Endothelial cell of umbilical vein (primary cell): ENCODE results near the gene RBM47. TPM values are rescaled to one million over a fixed set of nuclear protein-coding genes. Genes with fewer than 3 reads are reported as not detected.

Experiments used
- BruUV-seq: library from RNA; stranded (reverse); fragments of 400-500 nt; replicated peaks from 2 replicates; lab custom pipeline; 2021; lab: Mats Ljungman, UMichigan
- CTCF ChIA-PET: fragments of 300-600, 350-600 bp; sonication (Branson Sonifier 250); formaldehyde crosslinking; loops from one replicate; lab custom pipeline; 2021; ENCODE audit warnings: antibody characterized with exemption, inconsistent platforms; lab: Charles Lee
- POLR2A ChIA-PET: fragments of 300-600, 350-600 bp; sonication (Branson Sonifier 250); formaldehyde crosslinking; loops from one replicate; lab custom pipeline; 2021; ENCODE audit warnings: antibody characterized with exemption, inconsistent platforms; lab: Charles Lee
- DNase-seq: peaks from one replicate; pipeline ENCODE4 v3.0.0-alpha.2; 2011; ENCODE audit warnings: low read depth, low spot score
- FAIRE-seq: peaks from 2 replicates; lab custom pipeline; 2011; peaks lifted over from hg19 to GRCh38; lab: Jason Lieb, UNC
- H2AFZ ChIP-seq: 2 replicates; pipeline ENCODE4 v1.6.0; 2012; ENCODE audit warnings: low read depth, low read length, control low read depth, inconsistent platforms
- H3K27ac ChIP-seq: 2 replicates; pipeline ENCODE4 v1.5.1; 2011; ENCODE audit warnings: low read depth, mild to moderate bottlenecking, control low read depth, low read length, moderate library complexity; ENCODE audit not compliant: insufficient read depth
- H3K27me3 ChIP-seq, 2 experiments: 2 replicates each; pipeline versions ENCODE4 v1.6.0 to v1.6.1; 2011; ENCODE audit warnings: low read length in 2 of 2, mixed read lengths in 1 of 2; ENCODE audit not compliant: control insufficient read depth in 2 of 2, insufficient read depth in 2 of 2
- H3K36me3 ChIP-seq, 2 experiments: 2 replicates in 1 of 2; 3 replicates in 1 of 2; pipeline ENCODE4 v1.5.1; 2011; ENCODE audit warnings: low read length in 2 of 2, mild to moderate bottlenecking in 1 of 2, moderate library complexity in 1 of 2; ENCODE audit not compliant: control insufficient read depth in 2 of 2, insufficient read depth in 2 of 2; ENCODE audit errors: extremely low read depth in 1 of 2
- H3K4me1 ChIP-seq: 3 replicates; pipeline ENCODE4 v1.5.1; 2011; ENCODE audit warnings: mild to moderate bottlenecking, low read length; ENCODE audit not compliant: control insufficient read depth, insufficient read depth; ENCODE audit errors: extremely low read depth
- H3K4me2 ChIP-seq: 2 replicates; pipeline ENCODE4 v1.6.1; 2011; ENCODE audit warnings: low read length, control low read depth, mixed read lengths; ENCODE audit not compliant: insufficient read depth
- H3K4me3 ChIP-seq, 3 experiments: fragments of 200-600 bp in 1 of 3; sonication (generic), shearing (Covaris generic) in 1 of 3; replicated peaks in 1 of 3; 2 replicates each; pipeline ENCODE4 v1.5.1; 2011 to 2016; ENCODE audit warnings: control low read depth in 3 of 3, low read length in 3 of 3, mild to moderate bottlenecking in 2 of 3, inconsistent platforms in 1 of 3, low read depth in 1 of 3, moderate library complexity in 1 of 3; ENCODE audit not compliant: insufficient read depth in 1 of 3
- H3K79me2 ChIP-seq: 2 replicates; pipeline ENCODE4 v1.6.0; 2012; ENCODE audit warnings: low read length, inconsistent platforms; ENCODE audit not compliant: control insufficient read depth, insufficient read depth
- H3K9ac ChIP-seq: replicated peaks from 2 replicates; pipeline ENCODE3; 2011; ENCODE audit warnings: low read length, control low read depth; ENCODE audit not compliant: insufficient read depth; ENCODE audit errors: extremely low read depth
- H3K9me1 ChIP-seq: replicated peaks from 3 replicates; pipeline ENCODE4 v1.6.0; 2011; ENCODE audit warnings: mild to moderate bottlenecking, low read length; ENCODE audit not compliant: control insufficient read depth, insufficient read depth; ENCODE audit errors: extremely low read depth
- H3K9me3 ChIP-seq: replicated peaks from 2 replicates; pipeline ENCODE4 v1.5.1; 2012; ENCODE audit warnings: low read length, inconsistent platforms; ENCODE audit not compliant: control insufficient read depth, insufficient read depth
- H4K20me1 ChIP-seq: replicated peaks from 2 replicates; pipeline ENCODE3; 2011; ENCODE audit warnings: mild to moderate bottlenecking, low read length; ENCODE audit not compliant: control insufficient read depth, insufficient read depth; ENCODE audit errors: extremely low read depth
- CTCF ChIP-seq, 2 donors: IDR thresholded peaks; 1 replicate in 1 of 2; 2 replicates in 1 of 2; pipeline ENCODE4 v1.5.1; 2011; ENCODE audit warnings: low read length in 2 of 2, mild to moderate bottlenecking in 2 of 2, moderate library complexity in 2 of 2, control low read depth in 1 of 2, inconsistent platforms in 1 of 2, low read depth in 1 of 2; ENCODE audit not compliant: insufficient read depth in 1 of 2; ENCODE audit errors: extremely low read depth in 1 of 2
- EZH2 ChIP-seq: IDR thresholded peaks from 2 replicates; pipeline ENCODE4 v1.6.1; 2012; ENCODE audit warnings: borderline replicate concordance, low read depth, mild to moderate bottlenecking, moderate library complexity, low read length, inconsistent platforms; ENCODE audit not compliant: severe bottlenecking
- FOS ChIP-seq: IDR thresholded peaks from 2 replicates; pipeline ENCODE4 v1.6.1; 2011; ENCODE audit warnings: mild to moderate bottlenecking, low read length, moderate library complexity, borderline replicate concordance; ENCODE audit not compliant: insufficient read depth
- GATA2 ChIP-seq: IDR thresholded peaks from 2 replicates; pipeline ENCODE4 v1.7.0; 2011; ENCODE audit warnings: low read depth, mild to moderate bottlenecking, moderate library complexity, mixed read lengths, low read length; ENCODE audit not compliant: insufficient read length, insufficient read depth
- JUN ChIP-seq: IDR thresholded peaks from 2 replicates; pipeline ENCODE4 v1.6.1; 2011; ENCODE audit warnings: borderline replicate concordance, low read depth; ENCODE audit not compliant: insufficient read length, insufficient read depth
- MAX ChIP-seq: IDR thresholded peaks from 2 replicates; pipeline ENCODE4 v1.6.1; 2011; ENCODE audit not compliant: insufficient read depth, insufficient read length
- MYC ChIP-seq: IDR thresholded peaks from one replicate; pipeline ENCODE4 v1.6.1; 2011; ENCODE audit warnings: mild to moderate bottlenecking, low read depth, low read length
- POLR2A ChIP-seq: IDR thresholded peaks from 2 replicates; pipeline ENCODE4 v1.6.1; 2012; ENCODE audit warnings: low read depth, mild to moderate bottlenecking, control low read depth, low read length
- POLR2AphosphoS5 ChIP-seq: IDR thresholded peaks from 2 replicates; pipeline ENCODE4 v1.6.1; 2012; ENCODE audit warnings: low read depth, mild to moderate bottlenecking, control low read depth, low read length, moderate library complexity; ENCODE audit not compliant: insufficient read depth
- dilution Hi-C: fragments of 300-500 bp; cut with MboI; formaldehyde crosslinking; loops from one replicate; pipeline ENCODE4 v1.15.0; 2019; ENCODE audit warnings: low sequenced_read_pairs; ENCODE audit not compliant: extremely low pct_ligation_motif_present
- intact Hi-C: fragments of 100-400 bp; cut with micrococcal nuclease; formaldehyde crosslinking; loops from one replicate; pipeline ENCODE4 v1.10.0; 2022
- polyA plus RNA-seq, 4 experiments: library from polyadenylated mRNA; depleted of rRNA in 3 of 4; stranded (reverse) in 3 of 4; unstranded in 1 of 4; fragments of >200 nt; gene quantifications; 2 replicates each; pipeline versions ENCODE4 v1.2.1 to v1.2.3, GENCODE V29; 2011 to 2012; ENCODE audit warnings: missing spikeins in 1 of 4
- total RNA-seq: library from RNA; stranded (reverse); gene quantifications from 2 replicates; pipeline ENCODE4 v1.2.3, GENCODE V29; 2021

Gene RBM47
- total and polyA plus RNA-seq, 2 donors (not counting 3 experiments of a cell fraction or from before 2014, with no cell fraction given): not detected

DNA sequence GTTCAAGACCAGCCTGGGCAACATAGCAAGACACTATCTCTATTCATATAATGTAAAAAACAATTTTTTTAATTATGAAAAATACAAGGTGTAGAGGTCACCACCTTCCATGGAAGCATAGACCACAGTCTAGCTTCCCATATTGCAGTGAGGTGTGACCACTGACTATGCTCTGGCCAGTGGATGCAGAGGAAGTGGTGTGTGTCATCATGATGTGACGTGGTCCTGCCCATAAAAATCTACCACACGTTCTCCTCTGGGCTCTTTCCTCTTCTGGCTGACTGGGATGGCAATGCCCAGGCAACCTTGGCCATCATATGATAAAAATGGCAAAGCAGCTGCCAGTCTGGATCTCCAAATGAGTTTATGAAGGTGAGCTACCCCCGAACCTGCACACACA lies 65.7 kb downstream of the RBM47 start:
- TF ChIP-seq FOS: no peak
- TF ChIP-seq POLR2A: no peak
- no peak for TF ChIP-seq MAX
- TF ChIP-seq JUN: no peak
- TF ChIP-seq EZH2: no peak
- TF ChIP-seq MYC: no peak
- TF ChIP-seq GATA2: no peak
- no peak for TF ChIP-seq POLR2AphosphoS5
- no peak for TF ChIP-seq CTCF (IDR thresholded peaks at IDR 0.05; ENCODE audit: extremely low read depth in 1 of 2, insufficient read depth in 1 of 2, low read depth in 1 of 2, low read length in 2 of 2)
- Histone ChIP-seq H3K27ac (no peak overlapping the region), H4K20me1 (no peaks in the 10 kb centered on the region), H3K4me2 (no peak overlapping the region), H3K79me2 (no peaks in the 10 kb centered on the region), H3K36me3 (no peaks in the 10 kb centered on the region), H3K4me3 (no peak overlapping the region), H3K27me3 (no peaks in the 10 kb centered on the region), H3K4me1 (no peaks in the 10 kb centered on the region), H3K9me3 (no peaks in the 10 kb centered on the region), H3K9ac (no peak overlapping the region), H2AFZ (no peak overlapping the region), H3K9me1 (no peaks in the 10 kb centered on the region)
- no TSS peak for BruUV-seq
- DNase-seq: no peak
- ChIA-PET CTCF (interaction anchor here (0.5 to 1.6 kb wide), 3 partner anchors 13 to 22 kb away, joined by 3 to 7 read pairs (median 5); no protein-coding TSS in a partner anchor), POLR2A (no interaction called here)
- intact Hi-C loops: no loop called here
- FAIRE-seq: no peak
- dilution Hi-C loops: no loop called here
